Activated CD4-positive, CD25-positive, alpha-beta regulatory T cell treated with anti-CD3 and anti-CD28 coated beads, Interleukin-2, amount 50 U/mL, for 16 hours (primary cell): ENCODE measurements around the gene MS4A15.
"Not testable (repeated sequence)": the region's sequence is repeated elsewhere in the genome, so short reads cannot be mapped to it uniquely, and the experiment has no call there.

Experiments
- DNase-seq: peaks from one replicate; pipeline ENCODE4 v3.0.0-alpha.2; 2020; ENCODE audit warnings: low read depth, low spot score

MS4A15 gene

GRCh38 chr11:60803273-60803936 is 46.7 kb downstream of the MS4A15 start:
- DNase-seq = no peak

- no peak for DNase-seq
Measured at GRCh38 chr11:60809249-60809648, 52.6 kb downstream of the MS4A15 start.

GRCh38 chr11:60809691-60810090 is 53.0 kb downstream of the MS4A15 start:
- no peak for DNase-seq

GRCh38 chr11:60810151-60810550 is 53.5 kb downstream of the MS4A15 start:
- DNase-seq = no peak

- DNase-seq = no peak
Measured at GRCh38 chr11:60810569-60810968, 53.9 kb downstream of the MS4A15 start.

GRCh38 chr11:60813324-60813723 is 56.7 kb downstream of the MS4A15 start:
- no peak for DNase-seq

- DNase-seq = no peak
Measured at GRCh38 chr11:60814112-60814511, 57.4 kb downstream of the MS4A15 start.

GRCh38 chr11:60816590-60817157 is 60.0 kb downstream of the MS4A15 start:
- no peak for DNase-seq

GRCh38 chr11:60818057-60818456 is 61.4 kb downstream of the MS4A15 start:
- no peak for DNase-seq

- no peak for DNase-seq
Measured at GRCh38 chr11:60821827-60822599, 65.3 kb downstream of the MS4A15 start.

GRCh38 chr11:60823745-60824306 is 67.2 kb downstream of the MS4A15 start:
- DNase-seq = not testable (repeated sequence)

GRCh38 chr11:60825118-60825517 is 68.5 kb downstream of the MS4A15 start:
- DNase-seq = no peak

- DNase-seq = no peak
Measured at GRCh38 chr11:60825790-60826189, 69.1 kb downstream of the MS4A15 start.
